Sigmoid colon (tissue), 7 donors: Measurements from ENCODE around the gene ETNPPL. TPM values are rescaled to one million over a fixed set of nuclear protein-coding genes. Genes with fewer than 3 reads are reported as not detected.

Source experiments
- DNase-seq: peaks from one replicate; pipeline ENCODE4 v3.0.0-alpha.2; 2019
- H3K27ac ChIP-seq, 4 donors: fragments of 200-600 bp; sonication (generic); one replicate each; pipeline ENCODE4 v1.5.1; 2016 to 2019; ENCODE audit warnings: mild to moderate bottlenecking in 1 of 4
- H3K27me3 ChIP-seq, 3 donors: fragments of 200-600 bp; sonication (generic); one replicate each; pipeline ENCODE4 v1.5.1; 2019; ENCODE audit warnings: mild to moderate bottlenecking in 1 of 3
- H3K36me3 ChIP-seq, 4 donors: fragments of 200-600 bp; sonication (generic); one replicate each; pipeline ENCODE4 v1.5.1; 2016 to 2019
- H3K4me1 ChIP-seq, 4 donors: fragments of 200-600 bp; sonication (generic); one replicate each; pipeline ENCODE4 v1.5.1; 2017 to 2019
- H3K4me3 ChIP-seq, 4 donors: fragments of 200-600 bp; sonication (generic); one replicate each; pipeline ENCODE4 v1.5.1; 2017 to 2019; ENCODE audit warnings: mild to moderate bottlenecking in 2 of 4, moderate library complexity in 1 of 4
- H3K9me3 ChIP-seq, 4 donors: fragments of 200-600 bp in 3 of 4; sonication (generic) in 3 of 4; one replicate each; pipeline versions ENCODE4 v1.5.1 to v1.6.1; 2013 to 2019
- CTCF ChIP-seq, 4 experiments: fragments of 450-650 bp in 3 of 4; fragments of 200-600 bp in 1 of 4; IDR thresholded peaks; one replicate each; pipeline ENCODE4 v1.5.1; 2016 to 2019; ENCODE audit warnings: antibody characterized with exemption in 4 of 4, mild to moderate bottlenecking in 3 of 4, moderate library complexity in 2 of 4
- EP300 ChIP-seq, 4 donors: sonication (generic); formaldehyde crosslinking; IDR thresholded peaks; one replicate each; pipeline ENCODE4 v1.6.1; 2017; ENCODE audit warnings: antibody characterized with exemption in 4 of 4
- POLR2A ChIP-seq, 2 donors: fragments of 450-650 bp; IDR thresholded peaks; one replicate each; pipeline ENCODE4 v1.6.1; 2016; ENCODE audit warnings: antibody characterized with exemption in 2 of 2, mild to moderate bottlenecking in 2 of 2, moderate library complexity in 2 of 2
- POLR2AphosphoS5 ChIP-seq, 4 donors: sonication (generic); formaldehyde crosslinking; IDR thresholded peaks; one replicate each; pipeline ENCODE4 v1.6.1; 2017; ENCODE audit warnings: antibody characterized with exemption in 4 of 4
- WGBS, 2 donors: extraction: QIAGEN DNeasy Blood & Tissue Kit; methylation state at CpG; one replicate each; pipeline ENCODE4 v1.1.7; 2013; 5-methylcytosine and 5-hydroxymethylcytosine counted together
- intact Hi-C: fragments of 100-400 bp; cut with DNase I; formaldehyde crosslinking; loops from one replicate; pipeline ENCODE4 v1.15.1; 2023
- polyA plus RNA-seq, 3 donors: library from polyadenylated mRNA; stranded (reverse); fragments of 200-250 nt; gene quantifications; one replicate each; pipeline ENCODE4 v1.2.3, GENCODE V29; 2013
- total RNA-seq, 4 donors: library from RNA; depleted of rRNA; stranded (reverse); fragments of >200 nt; gene quantifications; one replicate each; pipeline ENCODE4 v1.1.0, GENCODE V29; 2016
- donor health status: healthy with polysubstance abuse.
- donor health status: Bipolar disorder and iron deficiency.
- donor health status: healthy.

Gene ETNPPL
- total and polyA plus RNA-seq, 7 donors, result 0.36 TPM; not detected in 6

GRCh38 chr4:108744307-108744706 lies 18.5 kb downstream of the ETNPPL start:
- H3K27me3 ChIP-seq, result no peaks in the 10 kb centered on the region
- H3K4me1 ChIP-seq, result peaks cover 0 to 6% (median 0%) of the 10 kb centered on the region in 4 donors
- H3K4me3 ChIP-seq, result no peak overlapping the region
- DNase-seq, result no peak
- H3K36me3 ChIP-seq, result no peaks in the 10 kb centered on the region
- intact Hi-C loops, result no loop called here
- H3K27ac ChIP-seq, result no peak overlapping the region
- TF ChIP-seq POLR2AphosphoS5 (IDR thresholded peaks at IDR 0.05) (no peak), CTCF (IDR thresholded peaks at IDR 0.05) (no peak), EP300 (IDR thresholded peaks at IDR 0.05) (no peak), POLR2A (IDR thresholded peaks at IDR 0.05) (no peak)
- no peaks in the 10 kb centered on the region for H3K9me3 ChIP-seq

- no peak overlapping the region for H3K4me3 ChIP-seq
- DNase-seq, result no peak
- H3K9me3 ChIP-seq, result no peaks in the 10 kb centered on the region
- no peaks in the 10 kb centered on the region for H3K36me3 ChIP-seq
- WGBS, 2 donors, result 75 to 83% methylated on average over 13 of the region's 13 CpGs
- peaks cover 0 to 6% (median 0%) of the 10 kb centered on the region in 4 donors for H3K4me1 ChIP-seq
- intact Hi-C loops, result no loop called here
- H3K27me3 ChIP-seq, result no peaks in the 10 kb centered on the region
- no peak overlapping the region for H3K27ac ChIP-seq
- TF ChIP-seq POLR2AphosphoS5 (IDR thresholded peaks at IDR 0.05), result no peak
- TF ChIP-seq POLR2A (IDR thresholded peaks at IDR 0.05), result no peak
- no peak for TF ChIP-seq CTCF (IDR thresholded peaks at IDR 0.05)
Measured at GRCh38 chr4:108742451-108743420, 20.1 kb downstream of the ETNPPL start.

- DNase-seq, result no peak
- no peak overlapping the region for H3K27ac ChIP-seq
- 87 to 88% methylated on average over 2 of the region's 2 CpGs for WGBS, 2 donors
- H3K36me3 ChIP-seq, result no peaks in the 10 kb centered on the region
- intact Hi-C loops, result no loop called here
- H3K27me3 ChIP-seq, result no peaks in the 10 kb centered on the region
- H3K9me3 ChIP-seq, result no peaks in the 10 kb centered on the region
- no peak overlapping the region for H3K4me3 ChIP-seq
- peaks cover 0 to 1% (median 0%) of the 10 kb centered on the region in 4 donors for H3K4me1 ChIP-seq
- TF ChIP-seq CTCF (IDR thresholded peaks at IDR 0.05) (no peak), EP300 (IDR thresholded peaks at IDR 0.05) (no peak), POLR2AphosphoS5 (IDR thresholded peaks at IDR 0.05) (no peak), POLR2A (IDR thresholded peaks at IDR 0.05) (no peak)
Measured at GRCh38 chr4:108738003-108738706, 24.7 kb downstream of the ETNPPL start.

- no peaks in the 10 kb centered on the region for H3K27me3 ChIP-seq
- H3K9me3 ChIP-seq, result no peaks in the 10 kb centered on the region
- TF ChIP-seq POLR2A (IDR thresholded peaks at IDR 0.05) (no peak), EP300 (IDR thresholded peaks at IDR 0.05) (no peak), CTCF (IDR thresholded peaks at IDR 0.05) (no peak), POLR2AphosphoS5 (IDR thresholded peaks at IDR 0.05) (no peak)
- H3K27ac ChIP-seq, result no peak overlapping the region
- H3K4me1 ChIP-seq, result no peaks in the 10 kb centered on the region
- H3K4me3 ChIP-seq, result no peak overlapping the region
- no peaks in the 10 kb centered on the region for H3K36me3 ChIP-seq
- 72 to 77% methylated on average over 3 of the region's 3 CpGs for WGBS, 2 donors
- DNase-seq, result no peak
- intact Hi-C loops, result no loop called here
Measured at GRCh38 chr4:108731006-108731405, 31.8 kb downstream of the ETNPPL start.
